Cortex of kidney (tissue), 1 donor: ENCODE results near the gene WDR53.
"Not testable (repeated sequence)": the region's sequence is repeated elsewhere in the genome, so short reads cannot be mapped to it uniquely, and the experiment has no call there.

Experiments used
- DNase-seq: peaks from one replicate; lab custom pipeline; 2025; lab: John Stamatoyannopoulos, UW

Gene WDR53

GRCh38 chr3:196517919-196518318, 50.4 kb downstream of the WDR53 start:
- DNase-seq: no peak

GRCh38 chr3:196517162-196517800, 51.1 kb downstream of the WDR53 start:
- no peak for DNase-seq

- DNase-seq: no peak
Measured at GRCh38 chr3:196514913-196515621, 53.3 kb downstream of the WDR53 start, which contains the start of gene SMCO1. Gene SMCO1, minus strand, starts transcription at chr3:196515346. Its CDS starts 137 bp downstream, at chr3:196515209.

- no peak for DNase-seq
Measured at GRCh38 chr3:196514350-196514716, 54.0 kb downstream of the WDR53 start.

DNA sequence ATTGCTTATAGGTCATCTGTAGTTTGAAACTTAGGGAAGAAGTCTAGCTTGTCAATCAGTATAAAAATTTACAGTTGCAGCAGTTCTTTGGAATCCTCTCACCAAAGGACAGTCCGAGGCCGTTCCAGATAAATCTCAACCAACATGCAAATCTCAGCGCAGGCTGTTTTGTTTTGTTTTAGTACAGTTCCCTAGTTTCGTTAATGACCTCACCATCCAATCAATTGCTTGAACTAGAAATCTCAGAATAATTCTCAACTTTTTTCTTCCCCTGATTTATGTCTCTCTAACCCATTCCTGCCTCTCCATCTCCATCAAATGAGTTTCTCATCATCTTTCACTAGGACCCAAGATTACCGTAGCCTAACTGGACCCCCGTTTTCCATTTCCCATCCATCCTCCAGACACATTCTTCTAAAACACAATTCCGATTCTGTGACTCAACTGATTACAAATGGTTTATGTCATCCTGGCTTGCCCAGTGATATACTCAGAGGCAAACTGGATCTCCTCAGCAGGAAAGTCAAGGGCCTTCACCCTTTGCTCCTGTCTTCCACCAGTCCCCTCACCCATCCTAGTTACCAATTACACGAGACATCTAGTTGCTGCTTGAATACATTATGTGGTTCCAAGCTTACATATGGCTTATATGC, 54.5 kb downstream of the WDR53 start:
- no peak for DNase-seq

DNA sequence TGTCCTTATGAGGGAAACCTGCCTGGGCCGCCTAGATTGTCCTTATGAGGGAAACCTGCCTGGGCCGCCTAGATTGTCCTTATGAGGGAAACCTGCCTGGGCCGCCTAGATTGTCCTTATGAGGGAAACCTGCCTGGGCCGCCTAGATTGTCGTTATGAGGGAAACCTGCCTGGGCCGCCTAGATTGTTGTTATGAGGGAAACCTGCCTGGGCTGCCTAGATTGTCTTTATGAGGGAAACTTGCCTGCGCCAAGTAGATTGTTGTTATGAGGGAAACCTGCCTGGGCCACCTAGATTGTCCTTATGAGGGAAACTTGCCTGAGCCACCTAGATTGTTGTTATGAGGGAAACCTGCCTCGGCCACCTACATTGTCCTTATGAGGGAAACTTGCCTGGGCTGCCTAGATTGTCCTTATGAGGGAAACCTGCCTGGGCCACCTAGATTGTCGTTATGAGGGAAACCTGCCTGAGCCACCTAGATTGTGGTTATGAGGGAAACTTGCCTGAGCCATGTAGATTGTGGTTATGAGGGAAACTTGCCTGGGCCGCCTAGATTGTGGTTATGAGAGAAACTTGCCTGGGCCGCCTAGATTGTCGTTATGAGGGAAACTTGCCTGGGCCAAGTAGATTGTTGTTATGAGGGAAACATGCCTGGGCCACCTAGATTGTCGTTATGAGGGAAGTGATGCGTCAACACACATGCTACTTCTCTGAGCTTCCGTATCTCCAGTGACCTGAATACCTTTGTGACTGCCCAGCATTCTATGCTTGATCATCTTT, 56.5 kb downstream of the WDR53 start:
- not testable (repeated sequence) for DNase-seq

DNA sequence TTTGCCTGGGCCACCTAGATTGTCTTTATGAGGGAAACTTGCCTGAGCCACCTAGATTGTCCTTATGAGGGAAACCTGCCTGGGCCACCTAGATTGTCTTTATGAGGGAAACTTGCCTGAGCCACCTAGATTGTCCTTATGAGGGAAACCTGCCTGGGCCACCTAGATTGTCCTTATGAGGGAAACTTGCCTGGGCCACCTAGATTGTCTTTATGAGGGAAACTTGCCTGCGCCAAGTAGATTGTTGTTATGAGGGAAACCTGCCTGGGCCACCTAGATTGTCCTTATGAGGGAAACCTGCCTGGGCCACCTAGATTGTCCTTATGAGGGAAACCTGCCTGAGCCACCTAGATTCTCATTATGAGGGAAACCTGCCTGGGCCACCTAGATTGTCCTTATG, 57.2 kb downstream of the WDR53 start:
- DNase-seq: not testable (repeated sequence)

DNA sequence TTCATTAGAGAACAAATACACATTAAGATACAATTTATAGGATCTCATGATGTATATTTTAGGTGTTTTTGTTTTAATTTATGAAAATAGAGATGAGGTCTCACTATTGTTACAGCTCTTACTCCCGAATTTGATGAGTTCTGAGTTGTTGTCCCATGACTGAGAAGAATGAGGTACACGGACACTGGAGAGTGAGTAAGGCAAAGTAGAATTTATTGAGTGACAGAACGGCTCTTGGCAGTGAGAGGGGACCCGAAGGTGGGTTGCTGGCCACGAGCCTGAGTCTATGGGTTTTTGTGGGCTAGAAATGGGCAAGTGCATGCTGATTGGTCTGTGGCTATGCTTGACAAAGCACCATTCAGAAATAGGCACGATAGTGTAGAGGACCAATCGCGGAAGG, 61.7 kb downstream of the WDR53 start:
- no peak for DNase-seq

GRCh38 chr3:196504556-196504955, 63.8 kb downstream of the WDR53 start:
- DNase-seq: no peak
